Measurements from ENCODE around the gene GLRX3. TPM values are rescaled to one million over a fixed set of nuclear protein-coding genes. Genes with fewer than 3 reads are reported as not detected.
A peak's percentile ranks its signal among the peaks of the same experiment; 100 is the strongest.

The GLRX3 gene
- total and polyA plus RNA-seq, 2 donors (not counting 3 experiments of a cell fraction or from before 2014, with no cell fraction given): 71.6 to 132 TPM

DNA sequence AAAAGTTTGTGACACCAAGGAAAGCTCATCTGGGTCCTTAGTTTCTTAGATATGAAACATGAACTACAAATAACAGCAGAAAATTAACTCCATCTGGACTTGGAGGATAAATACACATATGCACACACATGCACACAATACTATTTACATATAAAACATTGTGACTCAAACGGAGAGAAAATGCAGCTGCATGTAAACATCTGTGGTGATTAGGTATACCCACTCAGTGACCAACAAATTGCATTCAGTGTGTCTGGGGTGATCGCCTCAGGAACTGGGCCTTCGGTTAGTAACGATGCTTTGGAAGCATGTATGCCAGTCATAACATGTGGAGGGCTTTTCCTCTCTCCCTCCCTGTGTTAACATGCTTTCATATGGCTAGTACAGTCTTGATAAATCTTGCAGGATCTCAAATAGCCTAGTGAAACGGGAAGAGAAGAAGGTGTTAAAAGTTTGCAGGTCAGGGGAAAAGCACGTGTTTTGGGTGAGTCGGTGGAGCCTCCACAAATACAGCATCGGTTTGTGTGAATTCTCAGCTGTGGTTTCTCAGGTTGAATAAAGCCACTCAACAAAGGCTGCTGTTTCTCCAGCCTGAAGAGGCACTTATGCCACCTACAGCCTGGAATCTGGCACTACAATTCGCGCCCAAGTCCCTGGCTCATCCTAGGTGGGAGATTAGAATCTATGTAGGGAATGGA lies 8.7 kb upstream of the GLRX3 start:
- peak; percentile 93 for FAIRE-seq

More for the DNA sequence above, 8.7 kb upstream of the GLRX3 start:
- POLR2A ChIA-PET: no interaction called here
- Histone ChIP-seq H3K4me2 (ENCODE audit: insufficient read depth, low read length) (no peak overlapping the region), H4K20me1 (replicated peaks; ENCODE audit: control insufficient read depth, extremely low read depth, insufficient read depth, low read length) (no peaks in the 10 kb centered on the region), H3K9me3 (replicated peaks; ENCODE audit: control insufficient read depth, insufficient read depth, low read length) (no peaks in the 10 kb centered on the region), H3K27ac (ENCODE audit: insufficient read depth, low read depth, low read length) (no peak overlapping the region), H2AFZ (ENCODE audit: low read depth, low read length) (peak overlapping the region; percentile 50), H3K4me3 (replicated peaks in 1 of 3; ENCODE audit: insufficient read depth in 1 of 3, low read depth in 1 of 3, low read length in 3 of 3) (no peak overlapping the region), H3K27me3 (ENCODE audit: control insufficient read depth in 2 of 2, insufficient read depth in 2 of 2, low read length in 2 of 2) (peaks cover 5 to 8% of the 10 kb centered on the region in 2 experiments), H3K9me1 (replicated peaks; ENCODE audit: control insufficient read depth, extremely low read depth, insufficient read depth, low read length) (no peaks in the 10 kb centered on the region), H3K36me3 (ENCODE audit: control insufficient read depth in 2 of 2, extremely low read depth in 1 of 2, insufficient read depth in 2 of 2, low read length in 2 of 2) (no peaks in the 10 kb centered on the region), H3K4me1 (ENCODE audit: control insufficient read depth, extremely low read depth, insufficient read depth, low read length) (no peaks in the 10 kb centered on the region), H3K79me2 (ENCODE audit: control insufficient read depth, insufficient read depth, low read length) (no peaks in the 10 kb centered on the region), H3K9ac (replicated peaks; ENCODE audit: extremely low read depth, insufficient read depth, low read length) (no peak overlapping the region)
- TF ChIP-seq, protein P1, sequence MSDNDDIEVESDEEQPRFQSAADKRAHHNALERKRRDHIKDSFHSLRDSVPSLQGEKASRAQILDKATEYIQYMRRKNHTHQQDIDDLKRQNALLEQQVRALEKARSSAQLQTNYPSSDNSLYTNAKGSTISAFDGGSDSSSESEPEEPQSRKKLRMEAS (IDR thresholded peaks at IDR 0.05; ENCODE audit: insufficient read depth, insufficient read length): peak; percentile 24
- TF ChIP-seq EZH2 (IDR thresholded peaks at IDR 0.05; ENCODE audit: borderline replicate concordance, low read depth, low read length, severe bottlenecking) (no peak), FOS (IDR thresholded peaks at IDR 0.05; ENCODE audit: borderline replicate concordance, insufficient read depth, low read length) (no peak), GATA2 (IDR thresholded peaks at IDR 0.05; ENCODE audit: insufficient read depth, insufficient read length, low read depth, low read length) (peak; percentile 74), POLR2A (IDR thresholded peaks at IDR 0.05; ENCODE audit: low read depth, low read length) (no peak), MYC (IDR thresholded peaks at IDR 0.05; ENCODE audit: low read depth, low read length) (no peak), POLR2AphosphoS5 (IDR thresholded peaks at IDR 0.05; ENCODE audit: insufficient read depth, low read depth, low read length) (no peak), JUN (IDR thresholded peaks at IDR 0.05; ENCODE audit: borderline replicate concordance, insufficient read depth, insufficient read length, low read depth) (no peak)
- TF ChIP-seq, protein P2, sequence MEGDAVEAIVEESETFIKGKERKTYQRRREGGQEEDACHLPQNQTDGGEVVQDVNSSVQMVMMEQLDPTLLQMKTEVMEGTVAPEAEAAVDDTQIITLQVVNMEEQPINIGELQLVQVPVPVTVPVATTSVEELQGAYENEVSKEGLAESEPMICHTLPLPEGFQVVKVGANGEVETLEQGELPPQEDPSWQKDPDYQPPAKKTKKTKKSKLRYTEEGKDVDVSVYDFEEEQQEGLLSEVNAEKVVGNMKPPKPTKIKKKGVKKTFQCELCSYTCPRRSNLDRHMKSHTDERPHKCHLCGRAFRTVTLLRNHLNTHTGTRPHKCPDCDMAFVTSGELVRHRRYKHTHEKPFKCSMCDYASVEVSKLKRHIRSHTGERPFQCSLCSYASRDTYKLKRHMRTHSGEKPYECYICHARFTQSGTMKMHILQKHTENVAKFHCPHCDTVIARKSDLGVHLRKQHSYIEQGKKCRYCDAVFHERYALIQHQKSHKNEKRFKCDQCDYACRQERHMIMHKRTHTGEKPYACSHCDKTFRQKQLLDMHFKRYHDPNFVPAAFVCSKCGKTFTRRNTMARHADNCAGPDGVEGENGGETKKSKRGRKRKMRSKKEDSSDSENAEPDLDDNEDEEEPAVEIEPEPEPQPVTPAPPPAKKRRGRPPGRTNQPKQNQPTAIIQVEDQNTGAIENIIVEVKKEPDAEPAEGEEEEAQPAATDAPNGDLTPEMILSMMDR (IDR thresholded peaks at IDR 0.05; ENCODE audit: extremely low read depth in 1 of 2, insufficient read depth in 1 of 2, low read depth in 1 of 2, low read length in 2 of 2): peak; percentile 73
- intact Hi-C loops (cut with micrococcal nuclease) (loop anchor here (1.0 to 5.0 kb wide), 5 partner anchors 16 to 1863 kb away; no protein-coding TSS in a partner anchor), dilution Hi-C loops (cut with MboI; ENCODE audit: extremely low pct_ligation_motif_present, low sequenced_read_pairs) (no loop called here)
- no TSS peak for BruUV-seq (replicated peaks)
- CTCF ChIA-PET: interaction anchor here (0.6 to 3.2 kb wide), 15 partner anchors 9 to 1949 kb away, joined by 3 to 26 read pairs (median 4); partner anchors contain the start of genes C10orf143 and GLRX3
- DNase-seq (ENCODE audit: low read depth, low spot score): peak; percentile 76

All from endothelial cell of umbilical vein (primary cell).